Effector memory CD8-positive, alpha-beta T cell (primary cell): ENCODE results near the gene KCNN3.
A peak's percentile ranks its signal among the peaks of the same experiment; 100 is the strongest.

ENCODE experiments used
- ATAC-seq: fragments of 150-1000 bp; cut with Tn5 transposase; replicated peaks from 2 replicates; pipeline ENCODE4 v1.10.0; 2021; ENCODE audit warnings: mild to moderate bottlenecking, moderate library complexity
- DNase-seq, 3 experiments: peaks; one replicate each; pipeline ENCODE4 v3.0.0; 2021
- H3K27ac Mint-ChIP-seq, 2 donors: one replicate each; pipeline ENCODE4 v1.8.0; 2022; ENCODE audit warnings: mild to moderate bottlenecking in 2 of 2, mixed read lengths in 2 of 2, moderate library complexity in 2 of 2
- H3K27me3 Mint-ChIP-seq, 2 donors: one replicate each; pipeline ENCODE4 v1.8.0; 2022; ENCODE audit warnings: mixed read lengths in 2 of 2
- H3K36me3 Mint-ChIP-seq: one replicate; pipeline ENCODE4 v1.8.0; 2022; ENCODE audit warnings: mild to moderate bottlenecking, moderate library complexity, mixed read lengths; ENCODE audit not compliant: insufficient read depth
- H3K4me1 Mint-ChIP-seq, 2 donors: one replicate each; pipeline ENCODE4 v1.8.0; 2022; ENCODE audit warnings: low read depth in 2 of 2, mixed read lengths in 2 of 2
- H3K4me3 Mint-ChIP-seq, 2 donors: one replicate each; pipeline ENCODE4 v1.8.0; 2022; ENCODE audit warnings: mild to moderate bottlenecking in 2 of 2, mixed read lengths in 2 of 2, moderate library complexity in 2 of 2
- H3K9me3 Mint-ChIP-seq, 2 donors: one replicate each; pipeline ENCODE4 v1.8.0; 2022; ENCODE audit warnings: mixed read lengths in 2 of 2

KCNN3 gene

DNA sequence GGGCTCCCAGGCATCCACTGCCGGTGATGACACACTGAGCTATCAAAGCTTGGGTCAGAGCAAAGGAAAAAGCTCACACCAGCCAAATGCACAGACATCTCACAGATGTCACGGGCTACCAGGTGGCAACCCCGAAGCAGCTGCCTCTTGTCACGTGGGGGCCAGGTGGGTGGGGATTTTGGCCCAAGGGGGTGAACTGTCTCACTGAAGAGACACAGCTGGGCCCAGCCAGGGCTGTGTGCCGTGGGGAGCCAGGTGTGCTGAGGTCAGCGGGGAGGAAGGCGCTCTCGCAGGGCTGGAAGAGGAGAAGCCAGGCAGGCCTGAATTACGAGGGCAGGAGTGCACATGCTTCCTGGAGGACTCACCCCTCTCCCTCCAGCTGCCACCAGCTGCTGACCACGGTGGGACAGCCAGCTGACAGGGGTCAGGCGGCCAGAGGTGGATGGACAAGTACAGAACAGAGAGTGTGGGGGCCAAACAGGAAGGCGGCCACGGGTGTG lies 32.4 kb downstream of the KCNN3 start:
- no peaks in the 10 kb centered on the region for H3K9me3 Mint-ChIP-seq
- ATAC-seq (no peak), DNase-seq (no peak)
- H3K36me3 Mint-ChIP-seq = no peaks in the 10 kb centered on the region
- no peak overlapping the region for H3K27ac Mint-ChIP-seq
- H3K4me3 Mint-ChIP-seq = no peak overlapping the region
- H3K27me3 Mint-ChIP-seq = peaks cover 28 to 53% of the 10 kb centered on the region in 2 donors
- H3K4me1 Mint-ChIP-seq = no peaks in the 10 kb centered on the region

DNA sequence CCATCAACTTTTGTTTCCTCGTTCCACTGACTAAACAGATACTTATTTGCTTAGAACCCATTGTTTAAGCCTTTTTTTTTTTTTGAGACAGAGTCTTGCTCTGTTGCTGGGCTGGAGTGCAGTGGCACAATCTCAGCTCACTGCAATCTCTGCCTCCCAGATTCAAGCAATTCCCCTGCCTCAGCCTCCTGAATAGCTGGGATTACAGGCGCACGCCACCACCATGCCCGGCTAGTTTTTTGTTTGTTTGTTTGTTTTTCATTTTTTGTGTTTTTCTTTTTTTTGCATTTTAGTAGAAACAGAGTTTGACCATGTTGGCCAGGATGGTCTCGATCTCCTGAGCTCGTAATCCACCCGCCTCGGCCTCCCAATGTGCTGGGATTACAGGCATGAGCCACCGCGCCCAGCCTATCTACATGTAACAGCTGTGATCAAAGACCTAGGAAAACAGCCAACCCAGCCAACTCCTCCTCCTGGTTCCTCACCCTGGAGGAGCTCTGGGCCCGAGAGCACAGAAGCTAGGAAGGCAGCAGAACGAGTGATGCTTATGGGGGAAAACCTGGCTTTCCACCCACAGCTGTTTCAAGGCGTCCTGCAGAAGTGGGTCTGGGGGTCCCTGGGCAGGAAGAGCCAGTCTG lies 32.9 kb downstream of the KCNN3 start:
- Mint-ChIP-seq H3K27me3 (peaks cover 28 to 53% of the 10 kb centered on the region in 2 donors), H3K4me3 (no peak overlapping the region), H3K36me3 (no peaks in the 10 kb centered on the region), H3K4me1 (no peaks in the 10 kb centered on the region), H3K27ac (no peak overlapping the region), H3K9me3 (no peaks in the 10 kb centered on the region)
- ATAC-seq (no peak), DNase-seq (no peak)

DNA sequence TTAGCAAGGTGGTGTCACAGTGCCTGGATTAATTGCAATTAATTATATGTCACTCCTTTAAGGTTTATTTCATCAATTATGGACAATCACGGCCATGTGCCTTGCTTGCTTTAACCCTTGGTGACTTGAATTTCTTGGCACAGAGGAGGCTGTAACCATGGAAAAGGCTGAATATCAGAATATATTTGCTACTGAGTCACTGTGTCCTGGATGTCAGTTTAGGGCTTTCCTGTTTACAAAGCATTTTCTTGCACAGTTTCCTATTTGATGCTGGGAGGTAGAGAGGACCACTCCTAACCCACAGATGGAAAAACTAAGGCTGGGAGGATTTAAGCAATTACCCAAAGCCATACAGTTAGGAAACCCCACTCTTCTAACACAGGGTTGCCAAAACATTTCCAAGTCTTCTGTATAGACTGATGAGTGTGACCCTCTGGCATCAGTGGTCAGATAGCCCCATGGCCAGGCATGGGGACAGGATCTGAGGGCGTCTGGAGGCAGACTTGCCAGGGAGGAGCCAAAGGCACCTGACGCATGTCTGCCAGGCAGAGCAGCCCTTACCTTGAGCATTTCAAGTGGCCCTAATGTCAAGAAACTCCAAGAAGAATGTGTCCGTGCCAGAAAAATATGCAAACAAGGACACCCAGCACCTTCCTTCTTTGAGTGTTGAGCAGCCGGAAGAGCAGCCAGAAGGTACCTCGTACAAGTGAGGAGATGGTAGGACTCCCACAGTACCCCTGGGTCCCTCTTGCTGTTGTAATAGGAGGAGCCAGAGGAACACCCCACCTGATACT lies 34.4 kb downstream of the KCNN3 start:
- Mint-ChIP-seq H3K27ac (peak overlapping the region in 1 of 2 donors; percentile 28), H3K36me3 (no peaks in the 10 kb centered on the region), H3K27me3 (peaks cover 28 to 53% of the 10 kb centered on the region in 2 donors), H3K4me3 (no peak overlapping the region), H3K9me3 (no peaks in the 10 kb centered on the region), H3K4me1 (no peaks in the 10 kb centered on the region)
- ATAC-seq (no peak), DNase-seq (no peak)

DNA sequence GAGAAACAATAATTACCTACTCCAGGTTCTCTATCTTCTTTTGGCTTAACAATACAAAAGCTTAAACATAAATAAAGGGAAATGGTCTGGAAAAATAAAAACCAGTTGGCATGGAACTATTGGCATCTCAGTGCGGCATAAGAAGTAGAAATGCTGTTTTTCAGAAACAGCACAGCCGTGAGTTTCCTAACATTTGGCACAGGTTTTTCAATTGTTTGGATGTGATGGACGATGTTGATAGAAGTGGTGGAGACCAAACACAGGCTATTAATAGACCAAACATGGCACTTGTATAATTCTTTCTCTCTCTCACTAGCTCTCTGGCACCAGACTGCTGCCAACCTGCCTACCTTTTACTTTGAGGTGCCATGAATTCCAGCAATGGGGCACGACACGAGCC lies 36.2 kb downstream of the KCNN3 start:
- ATAC-seq (no peak), DNase-seq (no peak)
- H3K36me3 Mint-ChIP-seq = no peaks in the 10 kb centered on the region
- H3K27ac Mint-ChIP-seq = no peak overlapping the region
- H3K9me3 Mint-ChIP-seq = no peaks in the 10 kb centered on the region
- H3K4me3 Mint-ChIP-seq = no peak overlapping the region
- H3K27me3 Mint-ChIP-seq = peaks cover 28 to 53% of the 10 kb centered on the region in 2 donors
- H3K4me1 Mint-ChIP-seq = no peaks in the 10 kb centered on the region

DNA sequence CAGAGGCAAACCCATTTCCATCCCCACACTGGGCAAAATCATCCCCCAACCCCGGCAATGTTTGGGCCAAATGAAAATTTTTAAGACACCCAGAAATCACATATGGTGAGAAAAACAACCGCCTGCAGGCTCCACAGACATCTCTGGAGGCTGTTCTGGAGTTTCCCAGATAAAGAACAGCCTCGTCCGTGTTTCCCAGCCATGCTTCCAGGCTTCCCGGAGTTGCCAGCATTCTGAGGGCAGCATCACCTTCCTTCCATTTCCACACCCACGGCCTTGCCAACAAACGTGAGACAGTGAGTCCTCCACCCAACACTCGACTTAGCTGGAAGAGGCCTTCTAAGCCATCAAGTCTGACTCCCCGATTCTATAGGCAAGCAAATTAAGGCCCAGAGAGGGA lies 36.9 kb downstream of the KCNN3 start:
- H3K36me3 Mint-ChIP-seq = no peaks in the 10 kb centered on the region
- ATAC-seq (no peak), DNase-seq (no peak)
- H3K27ac Mint-ChIP-seq = no peak overlapping the region
- no peak overlapping the region for H3K4me3 Mint-ChIP-seq
- H3K4me1 Mint-ChIP-seq = no peaks in the 10 kb centered on the region
- H3K27me3 Mint-ChIP-seq = peaks cover 23 to 47% of the 10 kb centered on the region in 2 donors
- no peaks in the 10 kb centered on the region for H3K9me3 Mint-ChIP-seq

DNA sequence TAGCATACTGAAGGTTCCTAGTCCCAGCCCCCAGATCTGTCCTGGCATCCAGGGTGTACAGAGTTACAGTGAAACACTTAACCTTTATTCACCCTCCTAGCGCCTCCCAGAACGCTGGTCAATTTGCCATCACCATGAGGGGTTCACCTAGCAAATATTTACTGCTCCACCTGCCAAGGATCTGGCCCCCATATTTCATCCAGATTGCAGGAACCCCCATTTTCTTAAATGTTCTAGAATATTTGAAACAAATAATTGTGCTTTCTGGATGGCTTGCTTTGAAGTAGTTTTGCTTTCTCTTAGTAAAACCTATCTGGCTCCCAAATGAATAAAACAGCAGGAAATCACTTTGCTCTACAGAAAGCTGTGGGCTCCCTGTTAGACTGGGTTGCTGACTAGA lies 37.7 kb downstream of the KCNN3 start:
- Mint-ChIP-seq H3K27me3 (peaks cover 20 to 38% of the 10 kb centered on the region in 2 donors), H3K9me3 (no peaks in the 10 kb centered on the region), H3K4me1 (no peaks in the 10 kb centered on the region), H3K36me3 (no peaks in the 10 kb centered on the region), H3K4me3 (no peak overlapping the region), H3K27ac (peak overlapping the region in 1 of 2 donors; percentile 51)
- ATAC-seq (no peak), DNase-seq (no peak)

DNA sequence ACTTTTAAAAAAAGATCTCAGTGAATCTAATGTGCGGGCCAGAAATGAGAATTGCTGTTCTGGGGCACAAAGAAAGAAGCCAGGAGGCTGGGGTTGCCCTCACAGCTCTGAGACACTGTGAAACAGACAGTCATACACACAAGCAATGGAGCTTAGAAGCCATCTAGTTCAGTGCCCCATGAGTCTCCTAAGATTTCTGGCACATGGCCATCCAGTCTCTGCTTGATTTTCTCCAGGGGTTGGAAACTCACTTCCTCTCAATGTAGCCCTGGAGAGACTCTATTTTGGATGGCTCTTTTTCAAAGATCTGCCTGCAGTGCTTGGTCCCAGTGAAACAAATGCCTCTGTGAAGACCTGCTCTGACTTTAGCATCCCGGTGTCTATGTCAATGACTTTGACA lies 38.6 kb downstream of the KCNN3 start:
- Mint-ChIP-seq H3K27me3 (peaks cover 17 to 29% of the 10 kb centered on the region in 2 donors), H3K9me3 (no peaks in the 10 kb centered on the region), H3K4me3 (no peak overlapping the region), H3K27ac (peak overlapping the region in 1 of 2 donors; percentile 51), H3K4me1 (no peaks in the 10 kb centered on the region), H3K36me3 (no peaks in the 10 kb centered on the region)
- no peak for DNase-seq
- no peak for ATAC-seq

DNA sequence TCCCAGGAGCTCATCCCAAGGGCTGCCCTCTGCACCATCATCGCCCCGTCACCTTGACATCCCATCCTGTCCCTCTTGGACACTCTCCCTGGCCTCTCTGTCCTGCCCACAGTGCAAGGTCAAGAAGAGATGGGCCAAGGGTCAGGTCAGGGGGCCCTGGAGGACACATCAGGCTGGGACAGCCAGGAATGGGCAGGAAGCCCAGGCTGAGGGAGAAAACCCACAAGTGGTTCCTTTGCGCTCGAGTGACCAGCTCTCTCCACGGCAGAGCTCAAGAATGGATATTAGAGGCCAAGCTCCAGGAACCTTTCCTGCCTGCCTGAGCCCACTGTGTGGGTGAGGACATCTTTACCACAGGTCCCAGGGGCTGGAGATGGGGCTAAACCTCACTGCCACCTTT lies 41.0 kb downstream of the KCNN3 start:
- Mint-ChIP-seq H3K4me1 (no peaks in the 10 kb centered on the region), H3K27ac (no peak overlapping the region), H3K9me3 (no peaks in the 10 kb centered on the region), H3K4me3 (no peak overlapping the region), H3K27me3 (peaks cover 0 to 9% of the 10 kb centered on the region in 2 donors), H3K36me3 (no peaks in the 10 kb centered on the region)
- DNase-seq (no peak), ATAC-seq (no peak)

DNA sequence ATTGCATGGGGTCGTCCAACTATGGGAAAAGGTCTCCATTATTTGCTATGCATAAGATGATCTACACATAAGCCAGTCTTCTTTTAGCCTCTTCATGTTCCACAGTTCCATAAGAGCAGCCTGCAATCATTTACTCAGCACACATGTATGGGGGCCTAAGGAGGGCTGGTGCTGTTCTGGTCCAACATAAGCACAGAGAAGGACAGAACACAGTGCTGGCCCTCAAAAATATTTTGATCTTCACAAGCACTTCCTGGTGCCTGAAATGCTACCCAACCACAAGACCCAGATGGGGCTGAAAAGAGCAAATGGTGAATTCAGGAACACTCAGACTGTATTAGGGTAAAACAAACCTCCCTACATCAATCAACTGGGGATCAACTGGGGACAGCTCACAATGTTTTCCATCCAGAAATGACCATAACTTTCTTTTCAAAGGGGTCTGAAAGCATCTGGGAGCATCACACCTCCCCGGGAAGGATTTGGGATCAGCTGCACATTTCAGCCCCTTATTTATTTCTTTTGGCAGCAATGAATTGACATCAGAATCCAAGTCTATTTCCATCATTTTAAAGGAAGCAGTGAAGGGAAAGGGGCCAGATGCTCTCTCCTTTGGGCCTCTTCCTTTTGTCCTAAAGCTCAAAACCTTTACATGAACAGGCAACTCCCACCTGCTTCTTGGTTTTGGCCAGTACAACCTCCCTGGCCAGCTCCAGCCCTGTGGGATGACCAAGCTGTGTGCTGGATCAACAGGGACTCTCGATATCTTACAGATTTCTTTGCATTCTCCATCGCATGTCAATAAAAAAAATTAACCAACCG lies 45.7 kb downstream of the KCNN3 start:
- ATAC-seq = no peak
- no peak overlapping the region for H3K27ac Mint-ChIP-seq
- no peak overlapping the region for H3K4me3 Mint-ChIP-seq
- no peaks in the 10 kb centered on the region for H3K9me3 Mint-ChIP-seq
- H3K36me3 Mint-ChIP-seq = no peaks in the 10 kb centered on the region
- no peaks in the 10 kb centered on the region for H3K4me1 Mint-ChIP-seq
- no peak for DNase-seq
- peaks cover 0 to 2% of the 10 kb centered on the region in 2 donors for H3K27me3 Mint-ChIP-seq

DNA sequence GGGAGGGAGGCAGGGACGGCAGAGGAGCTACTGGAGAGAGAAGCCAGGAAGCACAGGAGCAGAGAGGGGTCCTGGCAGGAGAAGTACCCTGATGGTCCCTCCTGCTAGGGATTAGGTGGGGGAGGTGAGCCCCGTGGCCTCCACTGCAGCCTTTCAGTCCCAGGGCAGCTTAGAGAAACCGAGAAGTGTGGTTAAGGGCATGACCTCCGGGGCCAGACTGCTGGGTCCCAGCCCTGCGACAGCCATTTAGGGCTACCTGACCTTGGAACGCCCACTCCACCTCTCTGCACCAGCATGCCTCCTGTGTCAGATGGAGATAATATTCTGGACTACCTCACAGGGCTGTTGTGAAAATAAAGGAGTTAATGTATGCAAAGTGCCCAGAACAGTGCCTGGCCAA lies 47.4 kb downstream of the KCNN3 start:
- H3K36me3 Mint-ChIP-seq = no peaks in the 10 kb centered on the region
- ATAC-seq (no peak), DNase-seq (no peak)
- no peaks in the 10 kb centered on the region for H3K9me3 Mint-ChIP-seq
- no peaks in the 10 kb centered on the region for H3K27me3 Mint-ChIP-seq
- H3K4me3 Mint-ChIP-seq = no peak overlapping the region
- H3K4me1 Mint-ChIP-seq = no peaks in the 10 kb centered on the region
- no peak overlapping the region for H3K27ac Mint-ChIP-seq

DNA sequence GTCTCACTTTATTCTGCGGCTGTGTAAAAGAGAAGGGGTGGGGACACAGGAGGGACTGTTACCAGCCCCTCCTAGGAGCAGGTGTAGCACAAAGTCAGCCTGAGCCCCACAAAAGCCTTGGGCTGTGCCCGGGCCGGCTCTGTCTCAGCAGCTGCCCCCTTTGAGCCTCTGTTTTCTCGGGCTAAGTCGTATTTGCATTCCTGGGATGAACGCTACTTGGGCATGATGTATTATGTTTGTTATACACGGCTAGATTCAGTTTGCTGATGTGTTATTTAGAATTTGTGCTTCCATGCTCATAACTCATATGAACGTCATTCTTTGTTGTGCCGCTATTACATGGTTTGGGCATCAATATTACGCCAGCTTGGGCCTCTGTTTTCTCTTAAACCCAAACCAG lies 47.8 kb downstream of the KCNN3 start:
- ATAC-seq (no peak), DNase-seq (no peak)
- Mint-ChIP-seq H3K9me3 (no peaks in the 10 kb centered on the region), H3K36me3 (no peaks in the 10 kb centered on the region), H3K27me3 (peaks cover 0 to 3% of the 10 kb centered on the region in 2 donors), H3K4me3 (no peak overlapping the region), H3K4me1 (no peaks in the 10 kb centered on the region), H3K27ac (no peak overlapping the region)

DNA sequence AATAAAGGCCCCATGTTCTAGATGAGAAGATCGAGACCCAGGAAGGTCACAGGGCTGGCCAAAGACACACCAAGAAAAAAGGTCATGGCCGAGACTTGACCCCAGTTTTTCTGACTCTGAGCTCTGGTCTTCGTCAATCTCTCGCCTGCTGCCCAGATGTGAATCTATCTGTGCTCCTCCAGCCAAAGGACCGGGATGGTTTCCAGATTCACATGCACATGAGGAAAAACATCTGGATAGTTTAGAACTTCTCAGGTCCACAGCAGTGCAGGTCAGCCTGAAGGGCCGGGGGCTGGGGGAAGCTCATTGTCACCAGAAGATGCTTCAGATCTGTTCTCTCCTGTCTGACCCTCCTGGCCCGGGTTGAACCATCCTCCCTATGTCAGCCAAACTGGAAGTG lies 49.0 kb downstream of the KCNN3 start:
- no peak for DNase-seq
- Mint-ChIP-seq H3K9me3 (no peaks in the 10 kb centered on the region), H3K27ac (no peak overlapping the region), H3K27me3 (peaks cover 7 to 15% of the 10 kb centered on the region in 2 donors), H3K4me3 (no peak overlapping the region), H3K36me3 (no peaks in the 10 kb centered on the region), H3K4me1 (peaks cover 0 to 1% of the 10 kb centered on the region in 2 donors)
- no peak for ATAC-seq

DNA sequence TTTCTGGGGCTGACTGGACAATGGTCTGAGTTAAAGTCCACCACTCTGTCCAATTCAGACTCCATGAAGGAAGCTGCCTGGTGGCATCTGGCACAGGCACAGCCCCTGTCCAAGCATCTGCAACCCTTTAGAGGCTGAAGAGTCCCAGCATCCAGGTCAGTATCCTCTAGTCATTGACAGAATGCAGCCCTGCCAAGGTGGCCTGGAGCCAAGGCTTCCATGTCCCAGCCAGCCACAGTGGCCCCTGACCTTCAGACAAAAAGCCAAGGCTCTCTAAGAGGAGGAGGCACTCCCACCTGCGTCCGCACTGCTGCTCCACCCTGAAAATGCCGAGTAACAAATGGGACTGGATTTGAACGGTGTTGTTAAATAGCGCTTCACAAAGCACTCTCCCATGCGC lies 49.4 kb downstream of the KCNN3 start:
- Mint-ChIP-seq H3K9me3 (no peaks in the 10 kb centered on the region), H3K4me1 (peaks cover 0 to 1% of the 10 kb centered on the region in 2 donors), H3K27me3 (peaks cover 7 to 15% of the 10 kb centered on the region in 2 donors), H3K4me3 (no peak overlapping the region), H3K27ac (no peak overlapping the region), H3K36me3 (no peaks in the 10 kb centered on the region)
- no peak for DNase-seq
- ATAC-seq = no peak
